Measurements from ENCODE around the gene CLIC3.

- TF ChIP-seq CTCF (IDR thresholded peaks at IDR 0.05; ENCODE audit: low read length): no peak
- no peak for TF ChIP-seq EZH2 (optimal IDR thresholded peaks at IDR 0.05; ENCODE audit: low read depth, low read length)
These were observed 10.9 kb upstream of the CLIC3 start for GRCh38 chr9:137007108-137007815.
